GM06990 (cell line): Measurements from ENCODE around the gene MRPS18A.

ENCODE experiments used
- DNase-seq: peaks from one replicate; pipeline ENCODE4 v3.0.0-alpha.2; 2011; ENCODE audit not compliant: insufficient read length; ENCODE audit errors: extremely low read depth
- H3K27me3 ChIP-seq: replicated peaks from 2 replicates; pipeline ENCODE4 v1.6.0; 2011; ENCODE audit warnings: low read length; ENCODE audit not compliant: control insufficient read depth, insufficient read depth
- H3K36me3 ChIP-seq: 2 replicates; pipeline ENCODE4 v1.5.1; 2011; ENCODE audit warnings: low read length; ENCODE audit not compliant: control insufficient read depth, insufficient read depth
- H3K4me3 ChIP-seq: replicated peaks from 2 replicates; pipeline ENCODE4 v1.5.1; 2011; ENCODE audit warnings: low read depth, mild to moderate bottlenecking, control low read depth, low read length
- CTCF ChIP-seq: IDR thresholded peaks from 2 replicates; pipeline ENCODE4 v1.5.1; 2011; ENCODE audit warnings: low read length, control low read depth, mild to moderate bottlenecking, inconsistent platforms; ENCODE audit not compliant: insufficient read depth, poor library complexity, severe bottlenecking

The MRPS18A gene

GRCh38 chr6:43647613-43648012 lies 40.0 kb downstream of the MRPS18A start:
- no peaks in the 10 kb centered on the region for H3K36me3 ChIP-seq
- DNase-seq, result no peak
- H3K27me3 ChIP-seq, result no peaks in the 10 kb centered on the region
- H3K4me3 ChIP-seq, result no peak overlapping the region
- TF ChIP-seq CTCF, result no peak

- no peak for TF ChIP-seq CTCF
- no peak for DNase-seq
- Histone ChIP-seq H3K4me3 (peak overlapping the region; percentile 56), H3K27me3 (no peaks in the 10 kb centered on the region), H3K36me3 (peaks cover 4% of the 10 kb centered on the region)
Measured at GRCh38 chr6:43645613-43645964, 42.0 kb downstream of the MRPS18A start.

GRCh38 chr6:43644940-43645612 lies 42.5 kb downstream of the MRPS18A start, which contains the start of gene RSPH9:
RSPH9 (plus strand) TSS chr6:43645036; CDS start chr6:43645099, 63 bp downstream.
- H3K4me3 ChIP-seq, result peak within 1 kb of the TSS; percentile 56
- H3K27me3 ChIP-seq, result no peaks in the 10 kb centered on the region
- no peak for TF ChIP-seq CTCF
- H3K36me3 ChIP-seq, result peaks cover 9% of the 10 kb centered on the region
- peak; percentile 56 for DNase-seq

- H3K36me3 ChIP-seq, result peaks cover 14% of the 10 kb centered on the region
- H3K4me3 ChIP-seq, result no peak overlapping the region
- no peak for DNase-seq
- H3K27me3 ChIP-seq, result no peaks in the 10 kb centered on the region
- TF ChIP-seq CTCF, result no peak
Measured at GRCh38 chr6:43639984-43640800, 47.4 kb downstream of the MRPS18A start.

- DNase-seq, result no peak
- H3K27me3 ChIP-seq, result no peaks in the 10 kb centered on the region
- H3K36me3 ChIP-seq, result peaks cover 10% of the 10 kb centered on the region
- no peak for TF ChIP-seq CTCF
- peak overlapping the region; percentile 94 for H3K4me3 ChIP-seq
Measured at GRCh38 chr6:43636308-43636659, 51.3 kb downstream of the MRPS18A start.
